ENCODE measurements around the gene LSM7.

LSM7 gene

GRCh38 chr19:2278459-2279158 lies 49.8 kb downstream of the LSM7 start:
- no peak overlapping the region for H3K4me2 ChIP-seq (ENCODE audit: insufficient read depth, low read length, poor library complexity, severe bottlenecking)
- no peak overlapping the region for H3K4ac ChIP-seq (ENCODE audit: low read length)
- H2BK120ac ChIP-seq (ENCODE audit: low read depth, low read length), result no peak overlapping the region
- no peak overlapping the region for H2BK5ac ChIP-seq (ENCODE audit: low read length)
- DNase-seq (ENCODE audit: low spot score), result no peak
- H3K36me3 ChIP-seq (replicated peaks in 1 of 2; ENCODE audit: control insufficient read depth in 2 of 2, insufficient read depth in 2 of 2, low read length in 2 of 2), result peaks cover 6 to 7% of the 10 kb centered on the region in 2 donors
- H3K18ac ChIP-seq (ENCODE audit: low read length), result peak overlapping the region; percentile 38
- H3K9ac ChIP-seq (ENCODE audit: low read depth, low read length, poor library complexity), result peak overlapping the region; percentile 4
- no peak overlapping the region for H2BK12ac ChIP-seq (ENCODE audit: low read length)
- H2BK15ac ChIP-seq (ENCODE audit: low read length), result no peak overlapping the region
- WGBS, 2 donors (ENCODE audit: extremely low coverage in 2 of 2, insufficient read length in 2 of 2, insufficient replicate concordance in 1 of 2), result no CpG with 5 or more reads among the region's 33 CpGs
- H3K9me3 ChIP-seq (replicated peaks in 1 of 2; ENCODE audit: control insufficient read depth in 2 of 2, insufficient read depth in 1 of 2, low read depth in 1 of 2, low read length in 2 of 2), result no peaks in the 10 kb centered on the region
- no peak overlapping the region for H2AFZ ChIP-seq (ENCODE audit: low read length)
- H3K79me1 ChIP-seq (ENCODE audit: low read depth, low read length), result peaks cover 15% of the 10 kb centered on the region
- H3K4me1 ChIP-seq (ENCODE audit: control insufficient read depth in 2 of 2, insufficient read depth in 1 of 2, low read depth in 1 of 2, low read length in 2 of 2), result peaks cover 5 to 15% of the 10 kb centered on the region in 2 donors
- H3K4me3 ChIP-seq (ENCODE audit: low read length in 2 of 2), result no peak overlapping the region
- H2AK5ac ChIP-seq (ENCODE audit: low read depth, low read length), result no peak overlapping the region
- no peak overlapping the region for H4K91ac ChIP-seq (ENCODE audit: low read depth, low read length, poor library complexity)
- no peak overlapping the region for H3K27ac ChIP-seq (replicated peaks; ENCODE audit: low read length)
- no peak overlapping the region for H3K23ac ChIP-seq (ENCODE audit: low read depth, low read length, poor library complexity)
- H3K14ac ChIP-seq (ENCODE audit: low read length), result no peak overlapping the region
- H3K27me3 ChIP-seq (ENCODE audit: control insufficient read depth in 3 of 3, insufficient read depth in 3 of 3, low read depth in 1 of 3, low read length in 3 of 3), result peaks cover 0 to 18% (median 0%) of the 10 kb centered on the region in 3 experiments
- no peak overlapping the region for H4K8ac ChIP-seq (ENCODE audit: low read depth, low read length)

- Histone ChIP-seq H3K4ac (ENCODE audit: low read length) (no peak overlapping the region), H3K27ac (replicated peaks; ENCODE audit: low read length) (no peak overlapping the region), H2AFZ (ENCODE audit: low read length) (no peak overlapping the region), H3K18ac (ENCODE audit: low read length) (no peak overlapping the region), H2BK5ac (ENCODE audit: low read length) (no peak overlapping the region), H3K27me3 (ENCODE audit: control insufficient read depth in 3 of 3, insufficient read depth in 3 of 3, low read depth in 1 of 3, low read length in 3 of 3) (peaks cover 0 to 6% (median 0%) of the 10 kb centered on the region in 3 experiments), H2BK120ac (ENCODE audit: low read depth, low read length) (no peak overlapping the region), H2BK12ac (ENCODE audit: low read length) (no peak overlapping the region), H3K23ac (ENCODE audit: low read depth, low read length, poor library complexity) (no peak overlapping the region), H3K14ac (ENCODE audit: low read length) (no peak overlapping the region), H4K8ac (ENCODE audit: low read depth, low read length) (no peak overlapping the region), H3K9me3 (replicated peaks in 1 of 2; ENCODE audit: control insufficient read depth in 2 of 2, insufficient read depth in 1 of 2, low read depth in 1 of 2, low read length in 2 of 2) (no peaks in the 10 kb centered on the region), H3K9ac (ENCODE audit: low read depth, low read length, poor library complexity) (no peak overlapping the region), H3K4me1 (ENCODE audit: control insufficient read depth in 2 of 2, insufficient read depth in 1 of 2, low read depth in 1 of 2, low read length in 2 of 2) (peaks cover 8 to 19% of the 10 kb centered on the region in 2 donors), H3K79me1 (ENCODE audit: low read depth, low read length) (peaks cover 15% of the 10 kb centered on the region), H2AK5ac (ENCODE audit: low read depth, low read length) (no peak overlapping the region), H3K4me2 (ENCODE audit: insufficient read depth, low read length, poor library complexity, severe bottlenecking) (no peak overlapping the region), H3K36me3 (replicated peaks in 1 of 2; ENCODE audit: control insufficient read depth in 2 of 2, insufficient read depth in 2 of 2, low read length in 2 of 2) (peaks cover 14 to 19% of the 10 kb centered on the region in 2 donors), H3K4me3 (ENCODE audit: low read length in 2 of 2) (no peak overlapping the region), H2BK15ac (ENCODE audit: low read length) (no peak overlapping the region), H4K91ac (ENCODE audit: low read depth, low read length, poor library complexity) (no peak overlapping the region)
- no peak for DNase-seq (ENCODE audit: low spot score)
- no CpG with 5 or more reads among the region's 9 CpGs for WGBS, 2 donors (ENCODE audit: extremely low coverage in 2 of 2, insufficient read length in 2 of 2, insufficient replicate concordance in 1 of 2)
These were observed 51.2 kb downstream of the LSM7 start for GRCh38 chr19:2277138-2277537.

- Histone ChIP-seq H2BK15ac (ENCODE audit: low read length) (no peak overlapping the region), H2BK5ac (ENCODE audit: low read length) (no peak overlapping the region), H3K4ac (ENCODE audit: low read length) (no peak overlapping the region), H3K27ac (replicated peaks; ENCODE audit: low read length) (no peak overlapping the region), H2BK120ac (ENCODE audit: low read depth, low read length) (no peak overlapping the region), H3K36me3 (replicated peaks in 1 of 2; ENCODE audit: control insufficient read depth in 2 of 2, insufficient read depth in 2 of 2, low read length in 2 of 2) (peaks cover 19 to 24% of the 10 kb centered on the region in 2 donors), H3K9me3 (replicated peaks in 1 of 2; ENCODE audit: control insufficient read depth in 2 of 2, insufficient read depth in 1 of 2, low read depth in 1 of 2, low read length in 2 of 2) (no peaks in the 10 kb centered on the region), H3K27me3 (ENCODE audit: control insufficient read depth in 3 of 3, insufficient read depth in 3 of 3, low read depth in 1 of 3, low read length in 3 of 3) (no peaks in the 10 kb centered on the region), H4K8ac (ENCODE audit: low read depth, low read length) (no peak overlapping the region), H3K4me1 (ENCODE audit: control insufficient read depth in 2 of 2, insufficient read depth in 1 of 2, low read depth in 1 of 2, low read length in 2 of 2) (peaks cover 10 to 18% of the 10 kb centered on the region in 2 donors), H3K9ac (ENCODE audit: low read depth, low read length, poor library complexity) (no peak overlapping the region), H4K91ac (ENCODE audit: low read depth, low read length, poor library complexity) (no peak overlapping the region), H3K79me1 (ENCODE audit: low read depth, low read length) (peaks cover 18% of the 10 kb centered on the region), H3K4me2 (ENCODE audit: insufficient read depth, low read length, poor library complexity, severe bottlenecking) (no peak overlapping the region), H2AK5ac (ENCODE audit: low read depth, low read length) (no peak overlapping the region), H2BK12ac (ENCODE audit: low read length) (no peak overlapping the region), H2AFZ (ENCODE audit: low read length) (no peak overlapping the region), H3K23ac (ENCODE audit: low read depth, low read length, poor library complexity) (peak overlapping the region; percentile 95), H3K18ac (ENCODE audit: low read length) (no peak overlapping the region), H3K14ac (ENCODE audit: low read length) (no peak overlapping the region), H3K4me3 (ENCODE audit: low read length in 2 of 2) (no peak overlapping the region)
- no CpG with 5 or more reads among the region's 28 CpGs for WGBS, 2 donors (ENCODE audit: extremely low coverage in 2 of 2, insufficient read length in 2 of 2, insufficient replicate concordance in 1 of 2)
- no peak for DNase-seq (ENCODE audit: low spot score)
These were observed 51.9 kb downstream of the LSM7 start for GRCh38 chr19:2276429-2276986.

GRCh38 chr19:2275588-2276428 lies 52.6 kb downstream of the LSM7 start:
- no peak overlapping the region for H3K14ac ChIP-seq (ENCODE audit: low read length)
- no peak overlapping the region for H3K27ac ChIP-seq (replicated peaks; ENCODE audit: low read length)
- no peak overlapping the region for H2BK15ac ChIP-seq (ENCODE audit: low read length)
- H3K18ac ChIP-seq (ENCODE audit: low read length), result no peak overlapping the region
- no peak overlapping the region for H3K4me3 ChIP-seq (ENCODE audit: low read length in 2 of 2)
- H3K4me2 ChIP-seq (ENCODE audit: insufficient read depth, low read length, poor library complexity, severe bottlenecking), result peak overlapping the region; percentile 2
- no peaks in the 10 kb centered on the region for H3K27me3 ChIP-seq (ENCODE audit: control insufficient read depth in 3 of 3, insufficient read depth in 3 of 3, low read depth in 1 of 3, low read length in 3 of 3)
- H3K36me3 ChIP-seq (replicated peaks in 1 of 2; ENCODE audit: control insufficient read depth in 2 of 2, insufficient read depth in 2 of 2, low read length in 2 of 2), result peaks cover 20 to 28% of the 10 kb centered on the region in 2 donors
- no peak overlapping the region for H2BK12ac ChIP-seq (ENCODE audit: low read length)
- H4K8ac ChIP-seq (ENCODE audit: low read depth, low read length), result no peak overlapping the region
- H3K9me3 ChIP-seq (replicated peaks in 1 of 2; ENCODE audit: control insufficient read depth in 2 of 2, insufficient read depth in 1 of 2, low read depth in 1 of 2, low read length in 2 of 2), result no peaks in the 10 kb centered on the region
- H2AFZ ChIP-seq (ENCODE audit: low read length), result peak overlapping the region; percentile 23
- H3K4me1 ChIP-seq (ENCODE audit: control insufficient read depth in 2 of 2, insufficient read depth in 1 of 2, low read depth in 1 of 2, low read length in 2 of 2), result peaks cover 12 to 20% of the 10 kb centered on the region in 2 donors
- H3K23ac ChIP-seq (ENCODE audit: low read depth, low read length, poor library complexity), result peak overlapping the region; percentile 95
- no peak overlapping the region for H2BK120ac ChIP-seq (ENCODE audit: low read depth, low read length)
- peak overlapping the region; percentile 93 for H2BK5ac ChIP-seq (ENCODE audit: low read length)
- H4K91ac ChIP-seq (ENCODE audit: low read depth, low read length, poor library complexity), result no peak overlapping the region
- DNase-seq (ENCODE audit: low spot score), result no peak
- H3K4ac ChIP-seq (ENCODE audit: low read length), result peak overlapping the region; percentile 37
- H3K9ac ChIP-seq (ENCODE audit: low read depth, low read length, poor library complexity), result peak overlapping the region; percentile 60
- no peak overlapping the region for H2AK5ac ChIP-seq (ENCODE audit: low read depth, low read length)
- WGBS, 2 donors (ENCODE audit: extremely low coverage in 2 of 2, insufficient read length in 2 of 2, insufficient replicate concordance in 1 of 2), result no CpG with 5 or more reads among the region's 74 CpGs
- H3K79me1 ChIP-seq (ENCODE audit: low read depth, low read length), result peaks cover 21% of the 10 kb centered on the region

Measured in neuronal stem cell (in vitro differentiated cells).